IPS DF 4.7 (cell line): ENCODE results near the gene BCL2A1.
"Not testable (repeated sequence)": the region's sequence is repeated elsewhere in the genome, so short reads cannot be mapped to it uniquely, and the experiment has no call there.

Source experiments
- DNase-seq: peaks from one replicate; pipeline ENCODE4 v3.0.0-alpha.2; 2013; ENCODE audit warnings: low spot score; ENCODE audit errors: extremely low read depth

The BCL2A1 gene

GRCh38 chr15:79924379-79924778, 46.6 kb downstream of the BCL2A1 start:
- DNase-seq, result no peak

GRCh38 chr15:79923515-79924169, 47.4 kb downstream of the BCL2A1 start:
- DNase-seq, result peak; percentile 87

- DNase-seq, result no peak
These were observed 47.9 kb downstream of the BCL2A1 start for GRCh38 chr15:79923079-79923514.

- no peak for DNase-seq
These were observed 48.4 kb downstream of the BCL2A1 start for GRCh38 chr15:79922512-79923078.

GRCh38 chr15:79919749-79920511, 51.1 kb downstream of the BCL2A1 start:
- DNase-seq, result no peak

GRCh38 chr15:79919090-79919748, 51.8 kb downstream of the BCL2A1 start:
- no peak for DNase-seq

GRCh38 chr15:79918278-79918677, 52.7 kb downstream of the BCL2A1 start:
- no peak for DNase-seq

GRCh38 chr15:79916502-79917132, 54.4 kb downstream of the BCL2A1 start:
- DNase-seq, result no peak

GRCh38 chr15:79915776-79916501, 55.1 kb downstream of the BCL2A1 start:
- DNase-seq, result not testable (repeated sequence)

- DNase-seq, result no peak
These were observed 56.3 kb downstream of the BCL2A1 start for GRCh38 chr15:79914728-79915127.
